IPS-NIHi11 (cell line): ENCODE results near the gene NFX1.
"Not testable (repeated sequence)": the region's sequence is repeated elsewhere in the genome, so short reads cannot be mapped to it uniquely, and the experiment has no call there.

Source experiments
- DNase-seq: peaks from one replicate; pipeline ENCODE4 v3.0.0; 2012; ENCODE audit warnings: mixed read lengths, low spot score

NFX1 gene

DNA sequence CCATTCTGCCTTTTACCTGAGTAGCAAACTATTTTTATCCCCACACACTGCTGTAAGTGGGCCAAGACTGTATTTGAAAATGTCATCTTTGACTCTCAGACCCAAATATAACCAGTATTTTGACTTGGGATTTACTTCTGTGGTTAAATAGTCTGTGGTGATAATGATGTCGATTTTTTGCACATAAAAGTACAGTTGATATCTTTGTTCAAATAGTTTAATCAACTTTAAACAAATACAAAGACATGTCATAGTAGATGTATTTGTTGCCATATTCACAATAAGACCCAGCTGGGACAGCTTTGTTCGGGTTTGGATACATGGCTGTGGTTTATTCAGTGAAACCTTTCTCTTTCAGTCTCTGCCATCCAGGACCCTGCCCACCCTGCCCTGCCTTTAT lies 20.4 kb downstream of the NFX1 start:
- DNase-seq = no peak

DNA sequence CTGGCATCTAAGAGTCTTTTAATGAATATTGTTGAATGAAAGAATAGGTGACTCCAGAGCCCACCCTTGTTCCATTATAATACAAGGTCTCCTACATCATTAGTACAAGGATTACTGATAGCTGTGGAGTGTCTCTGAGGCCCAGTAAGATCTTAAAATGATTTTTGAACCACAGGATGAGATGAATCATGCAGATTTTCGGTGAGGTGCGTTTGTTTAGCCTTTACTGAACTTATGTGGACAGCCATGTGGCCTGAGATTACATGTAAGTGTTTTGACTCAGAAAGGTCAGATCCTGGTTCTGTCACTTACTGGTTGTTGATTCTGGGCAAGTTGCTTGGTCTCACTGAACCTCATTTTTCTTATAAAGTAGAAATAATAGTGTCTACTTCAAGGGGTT lies 21.6 kb downstream of the NFX1 start:
- no peak for DNase-seq

DNA sequence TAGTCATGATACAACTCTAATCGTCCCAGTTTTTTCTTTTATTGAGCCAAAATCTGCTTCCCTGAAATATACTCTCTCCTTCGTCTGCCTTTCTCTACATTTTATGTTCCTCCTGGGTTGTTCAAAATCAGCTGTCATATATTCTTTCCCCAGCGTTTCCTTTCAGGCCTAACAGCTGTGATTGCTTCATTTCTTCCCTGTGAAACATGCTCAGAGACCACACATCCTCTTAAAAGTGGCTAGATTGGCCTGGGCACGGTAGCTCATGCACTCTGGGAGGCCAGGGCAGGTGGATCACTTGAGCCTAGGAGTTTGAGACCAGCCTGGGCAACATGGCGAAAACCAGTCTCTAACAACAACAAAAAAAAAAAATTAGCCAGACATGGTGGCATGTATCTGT lies 25.1 kb downstream of the NFX1 start:
- no peak for DNase-seq

DNA sequence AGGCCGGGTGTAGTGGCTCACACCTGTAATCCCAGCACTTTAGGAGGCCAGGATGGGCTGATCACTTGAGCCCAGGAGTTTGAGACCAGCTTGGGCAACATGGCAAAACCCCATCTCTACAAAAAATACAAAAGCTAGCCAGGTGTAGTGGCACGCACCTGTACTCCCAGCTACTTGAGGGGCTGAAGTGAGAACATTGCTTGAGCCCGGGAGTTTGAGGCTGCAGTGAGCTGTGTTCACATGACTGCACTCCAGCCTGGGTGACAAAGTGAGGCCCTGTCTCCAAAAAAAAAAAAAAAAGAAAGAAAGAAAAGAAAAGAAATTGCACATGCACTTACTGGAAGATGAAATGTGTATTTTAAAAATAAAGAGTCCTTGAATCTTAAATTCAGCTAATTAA lies 26.8 kb downstream of the NFX1 start:
- not testable (repeated sequence) for DNase-seq

DNA sequence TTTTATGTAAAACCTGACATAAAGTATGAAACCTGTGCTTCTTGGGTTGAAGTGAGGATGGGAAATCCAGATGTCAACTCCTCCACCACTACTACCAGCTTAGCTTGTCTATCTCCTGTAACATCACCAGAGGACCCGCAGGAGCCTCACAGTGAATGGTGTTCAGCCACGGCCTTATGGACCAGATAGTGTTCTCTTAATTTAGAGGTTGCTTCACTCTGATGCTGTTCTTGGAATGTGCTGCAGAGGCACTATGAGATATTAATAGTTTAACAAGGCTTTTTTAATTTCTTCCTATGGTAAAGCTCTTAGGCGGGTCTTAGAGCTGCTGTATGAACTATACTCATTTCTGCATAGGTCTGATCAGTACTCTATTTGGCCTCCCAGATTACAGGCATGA lies 27.9 kb downstream of the NFX1 start:
- DNase-seq = no peak

DNA sequence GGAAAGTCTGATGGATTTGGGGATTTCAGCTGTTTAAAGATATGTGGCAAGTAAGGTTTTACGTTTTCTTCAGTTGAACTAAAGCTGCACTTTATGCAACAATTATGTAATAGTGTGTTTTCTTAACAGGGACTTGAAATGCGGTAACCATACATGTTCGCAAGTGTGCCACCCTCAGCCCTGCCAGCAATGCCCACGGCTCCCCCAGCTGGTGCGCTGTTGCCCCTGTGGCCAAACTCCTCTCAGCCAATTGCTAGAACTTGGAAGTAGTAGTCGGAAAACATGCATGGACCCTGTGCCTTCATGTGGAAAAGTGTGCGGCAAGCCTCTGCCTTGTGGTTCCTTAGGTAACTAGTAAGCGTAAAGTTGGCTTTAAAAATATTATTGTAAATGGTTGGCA lies 28.5 kb downstream of the NFX1 start:
- no peak for DNase-seq

DNA sequence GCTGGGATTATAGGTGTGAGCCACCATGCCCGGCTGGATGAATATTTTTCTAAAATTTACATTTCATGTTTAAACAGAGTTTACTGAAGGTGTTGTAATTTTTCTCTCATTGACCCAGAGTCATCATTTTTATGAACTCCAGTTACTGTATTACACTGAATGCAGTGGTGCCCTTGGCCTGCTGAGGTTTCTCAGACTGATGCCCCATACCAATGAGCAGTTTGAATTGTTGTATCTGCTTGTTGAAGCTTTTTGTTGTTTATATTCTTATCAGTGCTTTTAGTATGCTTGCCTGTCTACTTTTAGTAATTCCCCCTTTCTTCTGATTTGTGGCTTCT lies 29.9 kb downstream of the NFX1 start:
- no peak for DNase-seq

DNA sequence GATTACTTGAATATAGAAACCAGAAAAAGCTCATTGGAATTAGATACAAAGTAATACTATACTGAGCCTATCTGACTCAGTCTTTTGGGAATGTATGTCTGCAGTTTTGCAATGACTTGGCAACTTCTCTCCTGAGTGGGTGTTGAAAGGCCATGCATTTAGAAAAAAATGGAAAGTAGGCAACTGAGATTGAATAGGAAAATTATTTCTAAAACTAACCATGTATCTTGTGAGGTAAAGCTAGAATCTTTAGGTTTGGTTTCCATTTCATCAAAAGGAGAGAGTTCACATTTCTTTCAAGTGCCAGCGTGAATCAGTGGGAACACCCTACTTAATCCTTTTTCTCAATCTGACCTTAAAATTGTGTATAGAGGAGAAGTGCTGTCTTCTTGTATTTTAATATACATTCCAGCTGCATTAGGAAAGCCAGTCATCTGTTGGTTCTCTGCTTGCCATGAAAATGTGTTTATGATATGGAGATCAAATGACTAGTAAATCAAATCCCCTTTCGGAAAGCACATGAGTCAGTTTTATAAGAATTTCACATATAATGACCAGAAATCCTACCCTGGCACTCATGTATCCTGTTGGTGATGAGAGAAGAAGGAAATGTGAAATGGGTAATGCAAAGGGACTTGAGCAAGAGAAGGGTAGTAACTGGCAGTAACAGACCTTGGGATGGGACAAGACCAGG lies 30.4 kb downstream of the NFX1 start:
- peak; percentile 15 for DNase-seq

DNA sequence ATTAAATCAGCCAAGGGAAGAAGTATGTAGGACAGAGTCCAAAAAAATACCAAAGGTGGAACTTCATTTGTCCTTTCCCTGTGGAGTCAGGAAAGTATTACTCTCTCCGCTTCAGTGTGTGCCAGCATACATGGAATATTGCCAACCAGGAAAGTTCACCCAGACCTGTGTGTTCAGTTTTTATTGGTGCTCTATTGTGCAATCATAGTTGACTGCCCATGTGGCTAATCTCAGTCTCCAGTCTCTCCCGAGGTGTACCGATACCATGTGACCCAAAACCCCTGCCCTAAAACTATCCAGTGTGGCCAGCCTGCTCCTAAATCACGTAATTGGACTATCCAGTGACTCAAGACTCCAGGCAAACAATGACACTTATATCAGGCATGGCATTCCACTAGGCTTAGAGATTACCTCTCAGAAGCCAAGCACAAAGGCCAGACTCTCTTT lies 38.8 kb downstream of the NFX1 start:
- peak; percentile 50 for DNase-seq

DNA sequence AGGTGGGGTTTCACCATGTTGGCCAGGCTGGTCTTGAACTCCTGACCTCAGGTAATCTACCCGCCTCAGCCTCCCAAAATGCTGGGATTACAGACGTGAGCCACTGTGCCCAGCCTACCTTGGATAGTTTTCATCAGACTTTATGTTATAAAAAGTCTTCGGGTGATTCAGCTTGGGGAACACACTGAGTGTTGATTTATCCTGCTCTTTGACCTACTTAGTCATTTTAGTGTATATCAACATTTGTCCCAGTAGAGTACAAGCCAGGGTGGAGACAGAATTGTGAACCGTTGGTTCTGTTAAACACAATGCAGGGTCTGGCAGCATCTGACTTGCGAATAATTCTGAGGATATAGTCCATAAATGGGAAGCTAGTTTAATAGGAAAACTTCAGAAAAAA lies 39.7 kb downstream of the NFX1 start:
- DNase-seq = no peak

DNA sequence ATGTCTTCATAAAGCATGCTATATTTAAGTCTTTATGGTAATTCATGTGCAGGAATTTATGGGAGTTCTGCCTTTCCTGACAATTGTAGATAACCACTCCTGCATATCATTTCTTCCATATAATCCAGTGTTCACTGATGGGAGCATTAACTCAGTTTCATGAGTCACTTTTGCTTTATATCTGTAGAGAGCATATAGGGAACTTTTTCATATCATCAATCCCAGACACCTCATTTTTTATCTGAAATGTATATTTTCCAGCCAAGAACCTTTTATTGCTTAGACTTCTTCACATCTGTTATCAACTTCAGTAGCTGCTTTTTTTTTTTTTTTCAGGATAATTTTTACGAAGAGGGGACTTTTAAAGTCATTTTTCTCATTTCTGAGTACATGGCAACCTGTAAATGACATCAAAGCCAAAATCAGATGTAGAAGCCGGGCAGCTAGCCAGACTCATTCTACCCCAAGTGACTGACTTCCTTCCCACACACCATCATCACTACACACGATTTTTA lies 41.1 kb downstream of the NFX1 start:
- no peak for DNase-seq

DNA sequence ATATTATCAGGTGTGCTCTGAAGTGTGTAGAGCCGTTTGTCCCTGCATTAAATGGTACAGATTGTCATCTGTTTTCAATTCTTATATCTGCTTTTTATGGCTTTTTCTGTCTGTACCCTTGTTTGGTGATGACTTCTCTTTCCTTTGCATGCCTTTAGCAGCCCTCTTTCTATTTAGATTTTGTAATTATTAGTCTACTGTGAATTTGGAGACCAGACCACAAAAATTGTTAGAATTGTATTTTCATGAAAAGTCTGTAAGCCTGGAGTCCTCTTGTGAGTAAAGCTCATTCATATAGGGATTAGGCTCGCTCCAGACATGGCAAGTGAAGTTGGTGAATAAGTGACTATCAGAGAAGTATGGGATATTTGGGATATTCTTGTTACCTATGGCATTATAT lies 41.7 kb downstream of the NFX1 start:
- no peak for DNase-seq

DNA sequence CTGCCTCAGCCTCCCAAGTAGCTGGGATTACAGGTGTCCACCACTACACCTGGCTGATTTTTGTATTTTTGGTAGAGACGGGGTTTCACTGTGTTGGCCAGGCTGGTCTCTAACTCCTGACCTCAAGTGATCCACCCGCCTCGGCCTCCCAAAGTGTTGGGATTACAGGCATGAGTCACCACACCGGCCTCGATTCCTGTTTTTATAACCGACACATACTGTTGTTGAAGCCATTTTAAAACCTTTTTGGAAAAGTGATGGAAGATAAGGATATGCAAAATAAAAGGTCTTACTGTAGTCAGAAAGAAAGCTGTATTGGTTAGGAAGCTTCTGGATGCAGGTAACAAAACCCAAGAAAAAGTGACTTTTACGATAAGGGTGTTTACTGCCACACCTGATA lies 42.6 kb downstream of the NFX1 start:
- not testable (repeated sequence) for DNase-seq

DNA sequence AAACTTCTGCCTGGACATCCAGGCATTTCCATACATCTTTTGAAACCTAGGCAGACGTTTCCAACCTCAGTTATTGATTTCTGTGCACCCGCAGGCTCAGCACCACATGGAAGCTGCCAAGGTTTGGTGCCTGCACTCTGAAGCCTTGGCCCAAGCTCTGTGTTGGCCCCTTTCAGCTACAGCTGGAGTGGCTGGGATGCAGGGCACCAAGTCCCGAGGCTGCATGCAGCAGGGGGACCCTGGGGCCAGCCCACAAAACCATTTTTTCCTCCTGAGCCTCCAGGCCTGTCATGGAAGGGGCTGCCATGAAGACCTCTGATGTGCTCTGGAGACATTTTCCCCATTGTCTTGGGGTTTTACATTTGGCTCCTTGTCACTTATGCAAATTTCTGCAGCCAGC lies 49.9 kb downstream of the NFX1 start:
- no peak for DNase-seq

DNA sequence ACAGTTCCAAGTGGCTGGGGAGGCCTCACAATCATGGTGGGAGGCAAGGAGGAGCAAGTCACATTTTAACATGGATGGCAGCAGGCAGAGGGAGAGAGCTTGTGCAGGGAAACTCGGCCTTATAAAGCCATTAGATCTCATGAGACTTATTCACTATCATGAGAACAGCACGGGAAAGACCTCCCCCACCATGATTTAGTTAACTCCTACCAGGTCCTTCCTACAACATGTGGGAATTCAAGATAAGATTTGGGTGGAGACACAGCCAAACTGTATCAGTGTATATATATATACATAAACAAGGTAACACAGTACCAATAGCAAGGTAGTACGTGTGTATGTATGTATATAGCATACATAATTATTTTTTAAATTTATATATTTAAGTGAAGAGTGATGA lies 50.9 kb downstream of the NFX1 start:
- DNase-seq = no peak

DNA sequence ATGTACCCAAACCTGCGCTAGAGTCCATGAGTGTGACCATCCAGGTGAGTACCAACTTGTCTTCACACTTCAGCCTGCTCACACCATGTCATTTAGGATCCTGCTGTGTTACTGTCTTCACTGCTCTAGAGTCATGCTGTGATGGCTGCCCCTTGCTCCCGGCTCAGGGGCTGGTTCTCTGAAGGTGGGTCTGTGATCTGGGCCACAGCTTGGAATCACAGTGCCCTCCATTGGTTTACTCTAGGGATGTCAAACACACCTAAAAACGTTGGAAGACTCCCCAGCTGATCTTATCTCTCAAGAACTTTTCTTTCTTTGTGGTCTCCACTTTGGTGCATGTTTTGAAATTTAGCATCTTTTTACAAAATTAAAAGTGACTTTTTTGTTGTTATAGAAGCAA lies 53.8 kb downstream of the NFX1 start:
- DNase-seq = no peak

DNA sequence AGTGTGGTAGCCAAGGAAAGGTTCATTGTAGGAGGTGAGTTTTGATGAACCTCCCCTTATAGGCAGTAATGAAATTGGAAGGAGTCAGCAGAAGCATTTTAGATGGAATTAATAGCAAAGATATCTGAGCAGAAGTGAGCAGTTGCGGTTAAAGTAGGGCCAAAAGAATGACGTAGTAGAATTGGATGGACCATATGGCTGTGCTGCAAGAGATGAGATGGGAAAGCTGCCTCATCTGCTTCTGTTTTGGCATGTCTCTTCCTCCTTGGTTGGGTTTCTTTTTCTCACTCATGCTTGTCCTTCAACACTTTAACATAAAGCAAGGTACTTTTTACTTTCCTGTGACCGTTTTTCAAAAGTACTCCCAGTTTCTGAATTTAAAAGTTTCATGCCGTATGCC lies 56.2 kb downstream of the NFX1 start:
- DNase-seq = no peak

DNA sequence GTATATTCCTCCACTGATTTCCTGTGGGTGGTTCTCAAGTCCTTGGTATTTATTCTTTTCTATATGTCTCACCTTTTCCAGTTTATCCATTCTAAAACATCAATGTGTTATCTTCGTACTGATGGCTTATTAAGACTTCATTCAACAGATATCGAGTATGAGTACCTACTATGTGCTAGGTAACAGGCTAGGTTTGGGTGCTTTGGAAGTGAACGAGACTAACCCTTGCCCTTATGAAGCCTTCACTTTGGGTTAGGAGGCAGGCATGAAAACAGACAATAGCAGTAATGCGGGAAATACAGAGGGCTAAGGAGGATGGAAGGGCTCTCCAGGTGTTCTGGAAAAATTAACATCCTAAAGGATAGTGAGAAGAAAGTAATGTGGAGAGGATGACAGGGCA lies 58.7 kb downstream of the NFX1 start:
- DNase-seq = no peak

DNA sequence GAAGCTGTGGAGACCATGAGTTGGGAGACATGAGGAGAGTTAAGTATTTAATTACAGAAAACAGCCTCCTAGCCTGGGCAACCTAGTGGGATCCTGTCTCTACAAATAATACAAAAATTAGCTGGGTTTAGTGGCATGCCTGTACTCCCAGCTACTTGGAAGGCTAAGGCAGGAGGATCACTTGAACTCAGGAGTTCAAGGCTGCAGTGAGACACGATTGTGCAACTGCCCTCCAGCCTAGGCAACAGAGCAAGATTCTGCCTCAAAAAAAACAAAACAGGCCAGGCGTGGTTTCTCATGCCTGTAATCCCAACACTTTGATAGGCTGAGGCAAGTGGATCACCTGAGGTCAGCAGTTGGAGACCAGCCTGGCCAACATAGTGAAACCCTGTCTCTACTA lies 59.4 kb downstream of the NFX1 start:
- DNase-seq = no peak

DNA sequence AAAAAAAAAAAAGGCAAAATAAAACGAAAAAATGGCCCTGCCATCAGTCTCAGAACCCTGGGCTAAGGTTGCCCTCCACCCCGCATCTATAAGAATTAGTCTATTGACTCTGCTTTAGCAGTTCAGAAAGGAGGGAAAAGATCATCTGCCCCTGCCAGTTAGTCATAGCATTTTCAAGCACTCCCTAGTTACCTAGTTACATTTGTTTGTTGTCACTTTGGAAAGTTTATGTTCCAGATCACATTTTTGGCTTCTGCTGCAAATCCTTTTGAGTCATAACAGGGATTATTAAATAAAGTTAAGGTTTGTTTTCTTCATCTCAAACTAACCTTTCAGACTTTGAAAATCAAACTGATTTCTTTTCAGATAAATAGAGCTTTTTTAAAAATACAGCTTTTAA lies 60.0 kb downstream of the NFX1 start:
- DNase-seq = no peak

DNA sequence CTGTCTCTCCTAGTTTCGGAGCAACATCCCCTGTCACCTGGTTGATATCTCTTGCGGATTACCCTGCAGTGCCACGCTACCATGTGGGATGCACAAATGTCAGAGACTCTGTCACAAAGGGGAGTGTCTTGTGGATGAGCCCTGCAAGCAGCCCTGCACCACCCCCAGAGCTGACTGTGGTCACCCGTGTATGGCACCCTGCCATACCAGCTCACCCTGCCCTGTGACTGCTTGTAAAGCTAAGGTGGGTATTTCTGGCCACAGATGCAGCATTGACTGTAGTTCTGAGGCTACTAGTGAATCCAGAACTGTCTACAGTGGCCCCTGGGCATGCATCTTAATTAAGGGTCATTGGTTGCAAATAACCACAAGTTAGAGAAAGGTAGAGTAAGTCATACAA lies 61.2 kb downstream of the NFX1 start:
- no peak for DNase-seq

DNA sequence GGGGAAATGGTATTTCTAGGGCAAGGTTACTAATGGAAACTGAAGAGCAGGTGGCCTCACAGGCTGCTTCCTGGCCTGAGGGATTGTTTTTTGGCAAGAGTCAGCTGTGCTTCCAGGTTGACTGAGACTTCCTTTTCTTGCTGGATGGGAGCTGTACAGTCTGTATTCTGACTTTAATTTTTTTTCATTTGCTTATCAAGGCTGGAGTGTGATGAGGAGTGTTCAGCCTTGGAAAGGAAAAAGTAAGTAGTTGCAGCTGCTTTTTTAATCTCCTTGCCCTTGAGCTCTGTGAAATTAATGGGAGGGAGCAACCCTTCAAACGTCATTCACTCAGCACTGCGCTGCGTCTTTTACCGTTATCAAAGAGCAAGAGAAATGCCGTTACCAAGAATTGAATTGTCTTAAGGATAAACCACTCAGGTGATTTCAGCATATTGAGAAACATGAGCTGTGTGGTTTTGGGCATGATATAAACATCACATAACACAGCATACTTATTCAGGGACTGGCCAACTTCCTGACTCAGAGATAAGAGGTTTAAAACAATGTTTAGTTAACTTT lies 64.4 kb downstream of the NFX1 start:
- DNase-seq = no peak

DNA sequence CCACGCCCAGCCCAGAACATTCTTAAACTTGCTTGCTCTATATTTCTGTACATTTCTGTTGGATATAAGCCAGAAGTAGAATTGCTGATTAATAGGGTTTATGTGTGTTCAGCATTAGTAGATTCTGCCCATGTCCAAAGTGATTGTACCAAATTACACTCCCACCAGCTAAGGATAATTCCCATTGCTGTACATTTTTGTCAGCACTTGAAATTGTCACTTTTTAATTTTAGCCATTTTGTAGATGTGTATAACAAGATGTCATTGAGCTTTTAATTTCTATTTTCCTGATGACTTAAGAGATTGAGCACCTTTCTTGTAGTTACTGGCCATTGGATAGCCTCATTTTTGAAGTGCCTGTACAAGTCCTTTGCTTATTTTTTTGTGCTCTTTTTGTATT lies 65.6 kb downstream of the NFX1 start:
- DNase-seq = no peak

DNA sequence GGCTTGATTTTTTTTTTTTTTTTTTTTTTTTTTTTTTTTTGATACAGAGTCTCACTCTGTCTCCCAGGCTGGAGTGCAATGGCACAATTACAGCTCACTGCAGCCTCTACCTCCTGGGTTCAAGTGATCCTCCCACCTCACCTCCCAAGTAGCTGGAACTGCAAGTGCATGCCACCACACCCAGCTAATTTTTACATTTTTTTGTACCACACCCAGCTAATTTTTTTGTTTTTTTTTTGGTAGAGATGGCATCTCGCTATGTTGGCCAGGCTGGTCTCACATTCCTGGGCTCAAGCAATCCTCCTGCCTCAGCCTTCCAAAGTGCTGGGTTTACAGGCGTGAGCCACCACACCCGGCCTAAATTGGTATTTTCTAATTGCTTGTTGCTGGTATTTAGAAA lies 68.3 kb downstream of the NFX1 start:
- DNase-seq = not testable (repeated sequence)
